ENCODE data around the gene NECAP2. TPM values are rescaled to one million over a fixed set of nuclear protein-coding genes. Genes with fewer than 3 reads are reported as not detected.

The NECAP2 gene
- polyA plus RNA-seq, 3 donors: 78.9 to 223 (median 183) TPM

GRCh38 chr1:16418823-16419425 lies 21.6 kb upstream of the NECAP2 start:
- no peaks in the 10 kb centered on the region for H4K20me1 ChIP-seq (ENCODE audit: insufficient read depth, low read length)
- Mint-ChIP-seq H3K27ac (no peak overlapping the region), H3K4me3 (no peak overlapping the region), H3K9me3 (peaks cover 0 to 2% (median 0%) of the 10 kb centered on the region in 7 donors), H3K27me3 (ENCODE audit: low read depth in 3 of 3) (peaks cover 0 to 6% (median 1%) of the 10 kb centered on the region in 3 donors), H3K36me3 (no peaks in the 10 kb centered on the region), H3K4me1 (peaks cover 10% of the 10 kb centered on the region)
- H3K27ac ChIP-seq (ENCODE audit: low read depth in 1 of 2, low read length in 2 of 2): no peak overlapping the region
- H3K79me2 ChIP-seq (ENCODE audit: insufficient read depth, low read length): no peaks in the 10 kb centered on the region
- H3K9ac ChIP-seq (ENCODE audit: insufficient read depth, low read length, poor library complexity, severe bottlenecking): no peak overlapping the region
- H3K27me3 ChIP-seq (ENCODE audit: control insufficient read depth in 2 of 2, insufficient read depth in 2 of 2, low read length in 2 of 2): no peaks in the 10 kb centered on the region
- WGBS (ENCODE audit: insufficient coverage): 72% methylated on average over 5 of the region's 7 CpGs
- no peak overlapping the region for H2AFZ ChIP-seq (ENCODE audit: insufficient read depth, low read depth, low read length, poor library complexity, severe bottlenecking)
- no peak for TF ChIP-seq CTCF (IDR thresholded peaks at IDR 0.05)
- H3K4me3 ChIP-seq (replicated peaks in 1 of 3; ENCODE audit: low read depth in 2 of 3, low read length in 3 of 3): no peak overlapping the region
- intact Hi-C loops (cut with micrococcal nuclease): no loop called here
- no peaks in the 10 kb centered on the region for H3K9me3 ChIP-seq (replicated peaks in 1 of 2; ENCODE audit: control insufficient read depth in 1 of 2, insufficient read depth in 1 of 2, low read length in 2 of 2)
- no peaks in the 10 kb centered on the region for H3K36me3 ChIP-seq (replicated peaks in 1 of 2; ENCODE audit: control insufficient read depth in 1 of 2, insufficient read depth in 2 of 2, low read length in 2 of 2)
- H3K4me1 ChIP-seq (ENCODE audit: control insufficient read depth in 1 of 2, insufficient read depth in 2 of 2, low read length in 2 of 2): no peaks in the 10 kb centered on the region
- H3K4me2 ChIP-seq (replicated peaks; ENCODE audit: extremely low read depth, low read length, poor library complexity, severe bottlenecking): no peak overlapping the region
- no peak for DNase-seq

GRCh38 chr1:16420424-16421118 lies 20.0 kb upstream of the NECAP2 start:
- peaks cover 0 to 2% (median 0%) of the 10 kb centered on the region in 7 donors for H3K9me3 Mint-ChIP-seq
- Histone ChIP-seq H3K4me1 (ENCODE audit: control insufficient read depth in 1 of 2, insufficient read depth in 2 of 2, low read length in 2 of 2) (no peaks in the 10 kb centered on the region), H3K4me3 (replicated peaks in 1 of 3; ENCODE audit: low read depth in 2 of 3, low read length in 3 of 3) (no peak overlapping the region), H2AFZ (ENCODE audit: insufficient read depth, low read depth, low read length, poor library complexity, severe bottlenecking) (no peak overlapping the region), H4K20me1 (ENCODE audit: insufficient read depth, low read length) (no peaks in the 10 kb centered on the region), H3K4me2 (replicated peaks; ENCODE audit: extremely low read depth, low read length, poor library complexity, severe bottlenecking) (no peak overlapping the region), H3K27me3 (ENCODE audit: control insufficient read depth in 2 of 2, insufficient read depth in 2 of 2, low read length in 2 of 2) (no peaks in the 10 kb centered on the region), H3K36me3 (replicated peaks in 1 of 2; ENCODE audit: control insufficient read depth in 1 of 2, insufficient read depth in 2 of 2, low read length in 2 of 2) (no peaks in the 10 kb centered on the region), H3K27ac (ENCODE audit: low read depth in 1 of 2, low read length in 2 of 2) (no peak overlapping the region), H3K79me2 (ENCODE audit: insufficient read depth, low read length) (no peaks in the 10 kb centered on the region), H3K9me3 (replicated peaks in 1 of 2; ENCODE audit: control insufficient read depth in 1 of 2, insufficient read depth in 1 of 2, low read length in 2 of 2) (no peaks in the 10 kb centered on the region), H3K9ac (ENCODE audit: insufficient read depth, low read length, poor library complexity, severe bottlenecking) (no peak overlapping the region)
- H3K4me3 Mint-ChIP-seq: peak overlapping the region in 1 of 2 donors; percentile 22
- H3K36me3 Mint-ChIP-seq: no peaks in the 10 kb centered on the region
- H3K27ac Mint-ChIP-seq: no peak overlapping the region
- intact Hi-C loops (cut with micrococcal nuclease): no loop called here
- peaks cover 0 to 6% (median 1%) of the 10 kb centered on the region in 3 donors for H3K27me3 Mint-ChIP-seq (ENCODE audit: low read depth in 3 of 3)
- no peak for TF ChIP-seq CTCF (IDR thresholded peaks at IDR 0.05)
- DNase-seq: no peak
- 62% methylated on average over 8 of the region's 9 CpGs for WGBS (ENCODE audit: insufficient coverage)
- peaks cover 10% of the 10 kb centered on the region for H3K4me1 Mint-ChIP-seq

Measured in CD14-positive monocyte (primary cell).